Coronary artery (tissue), 2 donors: Measurements from ENCODE around the gene DRD3.

Source experiments
- DNase-seq: peaks from one replicate; pipeline ENCODE4 v3.0.0-alpha.2; 2017; ENCODE audit warnings: low spot score
- H3K27ac ChIP-seq, 2 donors: fragments of 200-600 bp; sonication (generic); one replicate each; pipeline ENCODE4 v1.5.1; 2016 to 2019
- H3K4me3 ChIP-seq: fragments of 200-600 bp; sonication (generic); 2 replicates; pipeline ENCODE4 v1.5.1; 2016; ENCODE audit warnings: mild to moderate bottlenecking, moderate library complexity
- CTCF ChIP-seq: fragments of 200-600 bp; sonication (generic); IDR thresholded peaks from one replicate; pipeline ENCODE4 v1.5.1; 2019; ENCODE audit warnings: antibody characterized with exemption

The DRD3 gene

GRCh38 chr3:114127517-114127916 lies 51.3 kb downstream of the DRD3 start:
- no peak for DNase-seq
- TF ChIP-seq CTCF: no peak
- no peak overlapping the region for H3K27ac ChIP-seq
- no peak overlapping the region for H3K4me3 ChIP-seq

GRCh38 chr3:114126461-114126860 lies 52.4 kb downstream of the DRD3 start:
- no peak overlapping the region for H3K4me3 ChIP-seq
- no peak overlapping the region for H3K27ac ChIP-seq
- DNase-seq: no peak
- no peak for TF ChIP-seq CTCF

- H3K4me3 ChIP-seq: no peak overlapping the region
- no peak for DNase-seq
- TF ChIP-seq CTCF: no peak
- peak overlapping the region in 1 of 2 donors; percentile 31 for H3K27ac ChIP-seq
These were observed 56.7 kb downstream of the DRD3 start for GRCh38 chr3:114122027-114122709.

- no peak for TF ChIP-seq CTCF
- no peak for DNase-seq
- Histone ChIP-seq H3K27ac (no peak overlapping the region), H3K4me3 (no peak overlapping the region)
These were observed 58.6 kb downstream of the DRD3 start for GRCh38 chr3:114120211-114120610.

- H3K27ac ChIP-seq: no peak overlapping the region
- TF ChIP-seq CTCF: no peak
- no peak for DNase-seq
- no peak overlapping the region for H3K4me3 ChIP-seq
These were observed 59.1 kb downstream of the DRD3 start for GRCh38 chr3:114119776-114120175.

GRCh38 chr3:114115143-114115542 lies 63.7 kb downstream of the DRD3 start:
- no peak for TF ChIP-seq CTCF

GRCh38 chr3:114114719-114115118 lies 64.1 kb downstream of the DRD3 start:
- DNase-seq: no peak
- H3K27ac ChIP-seq: no peak overlapping the region
- no peak for TF ChIP-seq CTCF
- H3K4me3 ChIP-seq: no peak overlapping the region

More at GRCh38 chr3:114115143-114115542, 63.7 kb downstream of the DRD3 start:
- no peak for DNase-seq
- no peak overlapping the region for H3K4me3 ChIP-seq
- H3K27ac ChIP-seq: no peak overlapping the region
